ENCODE measurements around the gene FBXL17.
"Not testable (repeated sequence)": the region's sequence is repeated elsewhere in the genome, so short reads cannot be mapped to it uniquely, and the experiment has no call there.

FBXL17 gene

GRCh38 chr5:108280960-108281569, 100.8 kb downstream of the FBXL17 start:
- no peak for FAIRE-seq
- DNase-seq (ENCODE audit: insufficient read length, low spot score): no peak
- no peak for TF ChIP-seq CTCF (IDR thresholded peaks at IDR 0.05; ENCODE audit: insufficient read depth, missing control alignments)

GRCh38 chr5:108280248-108280647, 101.7 kb downstream of the FBXL17 start:
- TF ChIP-seq CTCF (IDR thresholded peaks at IDR 0.05; ENCODE audit: insufficient read depth, missing control alignments): no peak
- FAIRE-seq (peak; percentile 44), DNase-seq (ENCODE audit: insufficient read length, low spot score) (no peak)

- FAIRE-seq: no peak
- TF ChIP-seq CTCF (IDR thresholded peaks at IDR 0.05; ENCODE audit: insufficient read depth, missing control alignments): no peak
- no peak for DNase-seq (ENCODE audit: insufficient read length, low spot score)
Measured at GRCh38 chr5:108278285-108279240, 103.3 kb downstream of the FBXL17 start.

- DNase-seq (ENCODE audit: insufficient read length, low spot score): no peak
- TF ChIP-seq CTCF (IDR thresholded peaks at IDR 0.05; ENCODE audit: insufficient read depth, missing control alignments): no peak
- no peak for FAIRE-seq
Measured at GRCh38 chr5:108276187-108277050, 105.5 kb downstream of the FBXL17 start.

GRCh38 chr5:108274080-108274479, 107.8 kb downstream of the FBXL17 start:
- FAIRE-seq; DNase-seq (ENCODE audit: insufficient read length, low spot score): not testable (repeated sequence)

GRCh38 chr5:108271127-108271526, 110.8 kb downstream of the FBXL17 start:
- TF ChIP-seq CTCF (IDR thresholded peaks at IDR 0.05; ENCODE audit: insufficient read depth, missing control alignments): no peak

GRCh38 chr5:108266242-108266641, 115.7 kb downstream of the FBXL17 start:
- TF ChIP-seq CTCF (IDR thresholded peaks at IDR 0.05; ENCODE audit: insufficient read depth, missing control alignments): no peak
- FAIRE-seq (no peak), DNase-seq (ENCODE audit: insufficient read length, low spot score) (no peak)

More at GRCh38 chr5:108271127-108271526, 110.8 kb downstream of the FBXL17 start:
- FAIRE-seq (no peak), DNase-seq (ENCODE audit: insufficient read length, low spot score) (no peak)

Measured in D721Med (cell line).